Bronchial epithelial cell (primary cell): ENCODE data around the gene BCOR. TPM values are rescaled to one million over a fixed set of nuclear protein-coding genes. Genes with fewer than 3 reads are reported as not detected.

ENCODE experiments used
- DNase-seq: peaks from one replicate; pipeline ENCODE4 v3.0.0-alpha.2; 2010; ENCODE audit warnings: low read depth
- FAIRE-seq: peaks from 2 replicates; lab custom pipeline; 2011; peaks lifted over from hg19 to GRCh38; lab: Jason Lieb, UNC
- H3K27me3 ChIP-seq: 2 replicates; pipeline ENCODE4 v1.5.1; 2011; ENCODE audit warnings: low read length; ENCODE audit not compliant: control insufficient read depth, insufficient read depth
- H3K36me3 ChIP-seq: 2 replicates; pipeline ENCODE4 v1.5.1; 2011; ENCODE audit warnings: low read length; ENCODE audit not compliant: control insufficient read depth, insufficient read depth
- H3K4me3 ChIP-seq: 2 replicates; pipeline ENCODE4 v1.5.1; 2011; ENCODE audit warnings: mild to moderate bottlenecking, low read depth, low read length, control low read depth
- total RNA-seq: library from RNA; depleted of rRNA; stranded (reverse); fragments of >200 nt; gene quantifications from 2 replicates; pipeline ENCODE4 v1.2.1, GENCODE V29; 2014
- TF ChIP-seq, protein P1 (sequence below): IDR thresholded peaks from 2 replicates; pipeline ENCODE4 v1.5.1; 2011; ENCODE audit warnings: mild to moderate bottlenecking, moderate library complexity, low read length, control low read depth, inconsistent platforms; ENCODE audit not compliant: insufficient read depth, severe bottlenecking

The BCOR gene
- total RNA-seq, 1 donor from 2014 or later: 6.1 TPM

DNA sequence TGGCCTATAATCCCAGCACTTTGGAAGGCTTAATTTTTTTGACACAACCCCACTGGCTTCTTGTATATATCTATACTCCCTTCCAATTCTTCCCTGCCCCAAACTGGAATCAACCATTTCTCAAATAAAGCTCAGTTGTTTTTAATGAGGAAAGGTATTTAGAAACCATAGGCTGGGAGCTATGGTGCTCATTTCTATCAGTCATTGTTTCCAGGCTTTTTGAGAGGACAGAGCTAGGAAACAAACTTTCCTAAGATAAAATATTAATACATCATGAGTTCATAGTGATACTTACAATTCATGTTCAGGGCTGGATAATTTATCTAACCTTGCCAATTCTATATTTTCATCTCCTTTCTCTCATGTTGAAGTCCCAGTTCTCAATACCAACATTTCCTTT lies 50.3 kb downstream of the BCOR start:
- Histone ChIP-seq H3K36me3 (peaks cover 2% of the 10 kb centered on the region), H3K27me3 (no peaks in the 10 kb centered on the region), H3K4me3 (no peak overlapping the region)
- no peak for DNase-seq
- FAIRE-seq: no peak
- TF ChIP-seq, protein P1, sequence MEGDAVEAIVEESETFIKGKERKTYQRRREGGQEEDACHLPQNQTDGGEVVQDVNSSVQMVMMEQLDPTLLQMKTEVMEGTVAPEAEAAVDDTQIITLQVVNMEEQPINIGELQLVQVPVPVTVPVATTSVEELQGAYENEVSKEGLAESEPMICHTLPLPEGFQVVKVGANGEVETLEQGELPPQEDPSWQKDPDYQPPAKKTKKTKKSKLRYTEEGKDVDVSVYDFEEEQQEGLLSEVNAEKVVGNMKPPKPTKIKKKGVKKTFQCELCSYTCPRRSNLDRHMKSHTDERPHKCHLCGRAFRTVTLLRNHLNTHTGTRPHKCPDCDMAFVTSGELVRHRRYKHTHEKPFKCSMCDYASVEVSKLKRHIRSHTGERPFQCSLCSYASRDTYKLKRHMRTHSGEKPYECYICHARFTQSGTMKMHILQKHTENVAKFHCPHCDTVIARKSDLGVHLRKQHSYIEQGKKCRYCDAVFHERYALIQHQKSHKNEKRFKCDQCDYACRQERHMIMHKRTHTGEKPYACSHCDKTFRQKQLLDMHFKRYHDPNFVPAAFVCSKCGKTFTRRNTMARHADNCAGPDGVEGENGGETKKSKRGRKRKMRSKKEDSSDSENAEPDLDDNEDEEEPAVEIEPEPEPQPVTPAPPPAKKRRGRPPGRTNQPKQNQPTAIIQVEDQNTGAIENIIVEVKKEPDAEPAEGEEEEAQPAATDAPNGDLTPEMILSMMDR: no peak

GRCh38 chrX:40043895-40044294 lies 53.9 kb downstream of the BCOR start:
- FAIRE-seq: no peak
- TF ChIP-seq, protein P1: no peak

DNA sequence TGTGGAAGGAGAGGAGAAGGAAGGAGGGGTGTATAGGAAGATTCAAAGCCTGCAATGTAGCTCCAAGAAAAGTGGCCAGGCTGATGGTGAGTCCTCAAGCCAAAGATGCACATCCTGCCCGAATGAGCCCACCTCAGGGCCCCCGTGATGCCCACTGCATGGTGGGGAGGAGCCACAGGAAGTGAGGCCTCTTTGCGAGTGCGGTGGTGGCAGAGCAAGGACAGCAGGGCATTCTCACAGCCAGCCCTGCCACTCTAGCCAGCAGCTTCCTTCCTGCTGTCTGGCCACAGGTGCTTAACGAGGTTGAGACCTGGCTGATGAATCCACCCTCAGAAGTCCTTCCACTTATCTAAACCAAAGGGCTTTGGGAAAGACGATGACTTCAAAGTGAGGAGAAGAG lies 55.8 kb downstream of the BCOR start:
- no peak for FAIRE-seq
- TF ChIP-seq, protein P1: no peak
- no peak for DNase-seq
- no peaks in the 10 kb centered on the region for H3K27me3 ChIP-seq
- no peaks in the 10 kb centered on the region for H3K36me3 ChIP-seq
- no peak overlapping the region for H3K4me3 ChIP-seq

More at GRCh38 chrX:40043895-40044294, 53.9 kb downstream of the BCOR start:
- Histone ChIP-seq H3K27me3 (no peaks in the 10 kb centered on the region), H3K36me3 (no peaks in the 10 kb centered on the region), H3K4me3 (no peak overlapping the region)
- no peak for DNase-seq

DNA sequence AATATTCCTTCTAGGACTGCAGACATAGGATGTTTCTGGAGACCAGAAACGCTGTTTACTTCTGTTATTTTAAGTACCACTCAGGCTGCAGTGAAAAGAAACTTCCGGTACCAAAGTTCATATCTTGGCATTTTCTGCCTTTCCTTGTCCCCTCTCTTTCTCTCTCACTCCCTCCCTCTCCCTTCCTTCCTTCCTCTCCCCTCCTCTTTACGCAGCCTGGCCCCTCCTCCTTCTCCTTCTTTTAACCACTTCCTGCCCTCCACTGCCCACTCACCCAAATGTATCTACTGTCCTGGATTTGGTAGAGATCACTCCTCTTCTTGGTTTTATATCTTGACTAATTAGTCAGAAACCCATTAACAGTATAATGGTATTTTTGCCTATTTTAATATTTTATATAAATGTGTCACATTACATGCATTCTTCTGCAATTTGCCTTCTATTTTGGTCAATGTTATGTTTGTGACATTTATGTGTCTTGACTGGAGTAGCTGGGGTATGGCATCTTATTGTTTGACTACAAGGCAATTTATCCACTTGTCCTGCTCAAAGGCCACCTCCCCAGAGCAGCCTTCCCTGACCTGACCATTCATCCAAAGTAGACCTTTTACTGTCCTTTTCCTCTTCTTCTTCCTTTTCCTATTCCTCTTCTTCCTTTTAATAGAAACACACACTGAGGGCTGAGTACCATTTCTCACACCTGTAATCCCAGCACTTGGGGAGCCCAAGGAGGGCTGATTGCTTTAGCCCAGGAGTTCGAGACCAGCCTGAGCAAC lies 56.9 kb downstream of the BCOR start:
- H3K36me3 ChIP-seq: no peaks in the 10 kb centered on the region
- FAIRE-seq (no peak), DNase-seq (no peak)
- no peaks in the 10 kb centered on the region for H3K27me3 ChIP-seq
- H3K4me3 ChIP-seq: no peak overlapping the region
- TF ChIP-seq, protein P1: no peak

DNA sequence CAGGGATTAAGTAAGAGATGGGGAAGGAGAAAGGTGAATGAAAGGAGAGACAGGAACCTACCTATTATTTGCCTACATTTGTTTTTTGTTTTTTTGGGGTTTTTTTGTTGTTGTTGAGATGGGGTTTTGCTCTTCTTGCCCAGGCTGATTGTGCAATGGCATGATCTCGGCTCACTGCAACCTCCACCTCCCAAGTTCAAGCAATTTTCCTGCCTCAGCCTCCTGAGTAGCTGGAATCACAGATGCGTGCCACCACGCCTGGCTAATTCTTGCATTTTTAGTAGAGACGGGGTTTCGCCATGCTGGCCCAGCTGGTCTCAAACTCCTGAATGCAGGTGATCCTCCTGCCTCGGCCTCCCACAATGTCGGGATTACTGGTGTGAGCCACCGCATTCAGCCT lies 57.9 kb downstream of the BCOR start:
- H3K36me3 ChIP-seq: no peaks in the 10 kb centered on the region

More for the DNA sequence above, 57.9 kb downstream of the BCOR start:
- Histone ChIP-seq H3K27me3 (no peaks in the 10 kb centered on the region), H3K4me3 (no peak overlapping the region)
- FAIRE-seq (no peak), DNase-seq (no peak)
- TF ChIP-seq, protein P1: no peak
